HUES6 (cell line): Measurements from ENCODE around the gene RPS19BP1.

Source experiments
- H3K27ac ChIP-seq: 2 replicates; pipeline ENCODE4 v1.7.0; 2013; ENCODE audit warnings: low read depth, mild to moderate bottlenecking, low read length, inconsistent platforms
- H3K27me3 ChIP-seq: 2 replicates; pipeline ENCODE4 v1.6.1; 2013; ENCODE audit warnings: low read length; ENCODE audit not compliant: control insufficient read depth, insufficient read depth
- H3K36me3 ChIP-seq: 2 replicates; pipeline ENCODE4 v1.6.1; 2013; ENCODE audit warnings: low read length; ENCODE audit not compliant: control insufficient read depth, insufficient read depth
- H3K4me1 ChIP-seq: 2 replicates; pipeline ENCODE4 v1.6.1; 2013; ENCODE audit warnings: low read length; ENCODE audit not compliant: control insufficient read depth, insufficient read depth
- H3K4me3 ChIP-seq: 2 replicates; pipeline ENCODE4 v1.5.1; 2013; ENCODE audit warnings: low read depth, low read length
- H3K9ac ChIP-seq: one replicate; pipeline ENCODE4 v1.6.1; 2013; ENCODE audit warnings: mild to moderate bottlenecking, low read length
- H3K9me3 ChIP-seq: 2 replicates; pipeline ENCODE4 v1.6.1; 2013; ENCODE audit warnings: low read depth, low read length; ENCODE audit not compliant: control insufficient read depth, insufficient read depth

RPS19BP1 gene

DNA sequence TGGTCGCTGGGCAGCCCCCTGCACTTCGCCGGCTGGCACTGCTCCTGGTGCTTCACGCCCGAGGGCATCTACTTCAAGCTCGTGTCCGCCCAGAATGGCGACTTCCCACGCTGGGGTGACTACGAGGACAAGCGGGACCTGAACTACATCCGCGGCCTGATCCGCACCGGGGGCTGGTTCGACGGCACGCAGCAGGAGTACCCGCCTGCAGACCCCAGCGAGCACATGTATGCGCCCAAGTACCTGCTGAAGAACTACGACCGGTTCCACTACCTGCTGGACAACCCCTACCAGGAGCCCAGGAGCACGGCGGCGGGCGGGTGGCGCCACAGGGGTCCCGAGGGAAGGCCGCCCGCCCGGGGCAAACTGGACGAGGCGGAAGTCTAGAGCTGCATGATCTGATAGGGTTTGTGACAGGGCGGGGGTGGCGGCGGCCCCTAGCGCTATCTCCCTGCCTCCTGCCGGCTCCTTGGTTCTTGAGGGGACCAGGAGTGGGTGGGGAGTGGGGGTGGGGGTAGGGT is 43.9 kb downstream of the RPS19BP1 start:
- Histone ChIP-seq H3K36me3 (peaks cover 4% of the 10 kb centered on the region; the same call in 1 of the 2 replicates), H3K27ac (no peak overlapping the region), H3K9ac (no peak overlapping the region), H3K9me3 (no peaks in the 10 kb centered on the region), H3K4me1 (no peaks in the 10 kb centered on the region), H3K27me3 (no peaks in the 10 kb centered on the region; the same call in 1 of the 2 replicates), H3K4me3 (no peak overlapping the region)

- no peaks in the 10 kb centered on the region for H3K4me1 ChIP-seq
- H3K27me3 ChIP-seq, result no peaks in the 10 kb centered on the region
- H3K9ac ChIP-seq, result no peak overlapping the region
- peaks cover 4% of the 10 kb centered on the region; the same call in 1 of the 2 replicates for H3K36me3 ChIP-seq
- no peak overlapping the region for H3K4me3 ChIP-seq
- H3K27ac ChIP-seq, result no peak overlapping the region
- no peaks in the 10 kb centered on the region for H3K9me3 ChIP-seq
Observed at GRCh38 chr22:39487826-39488520, 44.6 kb downstream of the RPS19BP1 start.

DNA sequence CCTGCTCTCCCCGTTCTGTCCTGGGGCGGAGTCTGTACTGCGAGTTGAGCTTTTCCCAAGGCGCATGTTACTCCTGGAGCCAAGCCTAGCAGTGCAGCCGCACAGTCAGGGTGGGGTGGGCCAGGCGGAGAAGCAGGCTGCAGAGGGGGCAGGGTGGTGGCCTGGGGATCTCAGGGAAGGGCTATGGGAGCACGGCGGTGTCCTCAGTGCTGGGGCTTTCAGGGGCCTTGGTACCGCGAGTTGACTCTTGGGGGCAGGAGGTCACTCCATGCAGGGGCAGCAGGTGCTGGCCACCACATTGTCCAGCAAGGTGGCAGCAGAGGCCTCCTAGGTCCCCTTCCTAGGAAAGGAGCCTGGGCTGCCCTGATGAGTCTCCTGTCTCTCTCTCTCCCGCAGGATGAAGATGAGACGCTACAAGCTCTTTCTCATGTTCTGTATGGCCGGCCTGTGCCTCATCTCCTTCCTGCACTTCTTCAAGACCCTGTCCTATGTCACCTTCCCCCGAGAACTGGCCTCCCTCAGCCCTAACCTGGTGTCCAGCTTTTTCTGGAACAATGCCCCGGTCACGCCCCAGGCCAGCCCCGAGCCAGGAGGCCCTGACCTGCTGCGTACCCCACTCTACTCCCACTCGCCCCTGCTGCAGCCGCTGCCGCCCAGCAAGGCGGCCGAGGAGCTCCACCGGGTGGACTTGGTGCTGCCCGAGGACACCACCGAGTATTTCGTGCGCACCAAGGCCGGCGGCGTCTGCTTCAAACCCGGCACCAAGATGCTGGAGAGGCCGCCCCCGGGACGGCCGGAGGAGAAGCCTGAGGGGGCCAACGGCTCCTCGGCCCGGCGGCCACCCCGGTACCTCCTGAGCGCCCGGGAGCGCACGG is 45.4 kb downstream of the RPS19BP1 start:
- no peak overlapping the region for H3K4me3 ChIP-seq
- H3K27me3 ChIP-seq, result no peaks in the 10 kb centered on the region; the same call in 1 of the 2 replicates
- no peak overlapping the region for H3K9ac ChIP-seq
- no peaks in the 10 kb centered on the region for H3K4me1 ChIP-seq
- peaks cover 4% of the 10 kb centered on the region; the same call in 1 of the 2 replicates for H3K36me3 ChIP-seq
- H3K27ac ChIP-seq, result no peak overlapping the region
- H3K9me3 ChIP-seq, result no peaks in the 10 kb centered on the region

DNA sequence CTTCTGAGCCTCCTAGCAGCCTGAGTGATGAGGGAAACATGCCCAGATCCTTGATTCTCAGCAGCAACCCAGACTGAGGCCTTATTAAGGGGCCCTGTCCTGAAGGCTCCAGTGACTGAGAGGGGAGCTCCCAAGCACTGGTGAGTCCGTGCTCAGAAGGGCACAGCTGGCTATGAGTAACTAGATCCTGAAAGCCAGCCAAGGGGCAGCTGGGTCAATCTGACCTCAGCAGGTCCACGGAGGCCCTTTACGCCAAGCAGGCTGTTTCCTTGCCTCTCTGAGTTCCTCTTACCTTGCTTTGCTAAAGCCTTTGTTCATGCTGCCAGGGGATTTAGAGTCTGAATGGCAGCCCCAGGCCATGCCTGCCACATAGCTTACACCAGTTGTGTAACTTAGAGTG is 49.8 kb downstream of the RPS19BP1 start:
- Histone ChIP-seq H3K27me3 (no peaks in the 10 kb centered on the region; the same call in 1 of the 2 replicates), H3K4me3 (no peak overlapping the region), H3K27ac (no peak overlapping the region), H3K9ac (no peak overlapping the region), H3K9me3 (no peaks in the 10 kb centered on the region), H3K36me3 (no peaks in the 10 kb centered on the region), H3K4me1 (no peaks in the 10 kb centered on the region)

GRCh38 chr22:39481595-39481994 is 51.0 kb downstream of the RPS19BP1 start:
- Histone ChIP-seq H3K27ac (no peak overlapping the region), H3K4me3 (no peak overlapping the region), H3K27me3 (no peaks in the 10 kb centered on the region; the same call in 1 of the 2 replicates), H3K9me3 (no peaks in the 10 kb centered on the region), H3K9ac (no peak overlapping the region), H3K36me3 (no peaks in the 10 kb centered on the region), H3K4me1 (no peaks in the 10 kb centered on the region)

DNA sequence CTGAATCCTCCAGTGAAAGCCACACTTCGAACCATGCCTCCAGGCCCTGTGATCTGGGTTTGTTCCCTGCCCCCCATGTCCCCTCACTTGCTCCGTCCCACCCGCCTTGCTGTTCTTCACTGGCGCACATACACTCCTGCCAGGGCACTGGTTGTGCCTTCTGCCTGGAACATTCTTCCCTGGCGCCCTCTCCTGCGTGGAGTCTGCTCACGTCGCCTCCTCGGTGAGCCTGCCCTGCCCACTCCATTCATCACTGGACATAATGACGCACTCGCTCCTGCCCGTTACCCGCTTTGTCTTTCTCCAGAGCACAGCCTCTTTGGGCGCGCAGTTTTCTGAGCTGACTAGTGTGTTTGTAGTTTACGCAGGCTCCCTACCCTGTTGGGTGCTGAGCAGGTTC is 51.5 kb downstream of the RPS19BP1 start:
- Histone ChIP-seq H3K9me3 (no peaks in the 10 kb centered on the region), H3K27ac (no peak overlapping the region), H3K4me1 (peaks cover 1% of the 10 kb centered on the region; the same call in 1 of the 2 replicates), H3K27me3 (no peaks in the 10 kb centered on the region; the same call in 1 of the 2 replicates), H3K36me3 (no peaks in the 10 kb centered on the region), H3K9ac (no peak overlapping the region), H3K4me3 (no peak overlapping the region)

DNA sequence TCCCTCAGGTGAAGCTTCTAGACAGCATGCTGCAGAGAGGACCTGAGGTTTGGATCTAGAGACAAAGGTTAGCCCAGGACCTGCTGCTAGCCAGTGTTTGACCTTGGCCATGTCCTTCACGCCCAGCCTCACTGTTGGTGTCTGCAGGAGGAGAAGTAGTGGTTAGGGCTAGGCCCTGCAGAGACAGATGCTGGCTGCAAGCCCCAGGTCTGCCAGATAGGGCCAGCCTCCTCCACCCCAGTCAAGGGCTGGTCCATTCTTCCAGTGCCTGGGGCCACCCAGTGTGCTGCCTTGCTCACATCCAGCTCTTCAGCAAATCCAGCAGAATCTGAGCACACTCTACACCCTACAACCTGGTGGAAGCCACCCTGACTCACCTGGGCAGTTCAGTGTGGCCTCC is 52.0 kb downstream of the RPS19BP1 start:
- Histone ChIP-seq H3K9ac (no peak overlapping the region), H3K27me3 (no peaks in the 10 kb centered on the region; the same call in 1 of the 2 replicates), H3K4me1 (peaks cover 6% of the 10 kb centered on the region; the same call in 1 of the 2 replicates), H3K9me3 (no peaks in the 10 kb centered on the region), H3K27ac (no peak overlapping the region), H3K4me3 (no peak overlapping the region), H3K36me3 (no peaks in the 10 kb centered on the region)

DNA sequence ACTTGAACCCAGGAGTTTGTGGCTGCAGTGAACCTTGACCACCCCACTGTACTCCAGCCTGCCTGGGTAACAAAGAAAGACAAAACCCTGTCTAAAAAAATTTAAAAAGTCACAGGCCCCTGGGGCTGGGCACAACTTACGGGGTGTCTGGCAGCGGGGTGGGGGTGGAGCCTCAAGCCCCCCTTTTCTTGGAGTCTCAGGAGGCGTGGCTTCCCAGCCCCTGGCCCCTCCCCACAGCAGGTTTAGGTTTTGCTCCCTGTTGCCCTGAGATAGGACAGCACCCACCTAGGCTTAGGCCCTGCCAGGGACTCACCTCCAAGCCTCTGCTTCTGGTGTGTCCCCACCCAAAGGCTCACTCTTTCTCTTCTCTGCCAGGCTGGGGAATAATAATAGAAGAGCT is 53.3 kb downstream of the RPS19BP1 start:
- H3K27me3 ChIP-seq, result no peaks in the 10 kb centered on the region; the same call in 1 of the 2 replicates
- no peaks in the 10 kb centered on the region for H3K36me3 ChIP-seq
- no peaks in the 10 kb centered on the region for H3K9me3 ChIP-seq
- H3K27ac ChIP-seq, result no peak overlapping the region
- H3K9ac ChIP-seq, result no peak overlapping the region
- H3K4me3 ChIP-seq, result no peak overlapping the region
- peaks cover 19% of the 10 kb centered on the region for H3K4me1 ChIP-seq
